HG03045 (cell line): ENCODE measurements around the gene FOXA1.

Experiments
- ATAC-seq: cut with Tn5 transposase; IDR thresholded peaks from one replicate; pipeline ENCODE4 v1.9.1; 2021; ENCODE audit warnings: mild to moderate bottlenecking, moderate library complexity; ENCODE audit not compliant: unreplicated experiment

FOXA1 gene

GRCh38 chr14:37594971-37595808 lies at the start of gene FOXA1, which contains the start of gene TTC6:
Gene FOXA1 (minus strand): TSS chr14:37595249. CDS start chr14:37594972, 277 bp downstream.
Gene TTC6 (plus strand): TSS chr14:37595629. CDS start chr14:37622065, 26,436 bp downstream.
- ATAC-seq = no peak

GRCh38 chr14:37643701-37644100 lies 48.7 kb upstream of the FOXA1 start:
- no peak for ATAC-seq

GRCh38 chr14:37642125-37642524 lies 47.1 kb upstream of the FOXA1 start:
- no peak for ATAC-seq

- no peak for ATAC-seq
Measured at GRCh38 chr14:37641117-37641516, 46.1 kb upstream of the FOXA1 start.

- ATAC-seq = no peak
Measured at GRCh38 chr14:37638599-37638998, 43.5 kb upstream of the FOXA1 start.

GRCh38 chr14:37637341-37637740 lies 42.3 kb upstream of the FOXA1 start:
- no peak for ATAC-seq

- no peak for ATAC-seq
Measured at GRCh38 chr14:37625597-37626595, 30.8 kb upstream of the FOXA1 start.

GRCh38 chr14:37623971-37624370 lies 28.9 kb upstream of the FOXA1 start:
- ATAC-seq = no peak

- ATAC-seq = no peak
Measured at GRCh38 chr14:37623426-37623951, 28.4 kb upstream of the FOXA1 start.

- ATAC-seq = no peak
Measured at GRCh38 chr14:37622231-37622923, 27.3 kb upstream of the FOXA1 start.

- no peak for ATAC-seq
Measured at GRCh38 chr14:37620856-37621255, 25.8 kb upstream of the FOXA1 start.

- no peak for ATAC-seq
Measured at GRCh38 chr14:37618498-37619028, 23.5 kb upstream of the FOXA1 start.

- ATAC-seq = no peak
Measured at GRCh38 chr14:37617864-37618365, 22.9 kb upstream of the FOXA1 start.

GRCh38 chr14:37616853-37617252 lies 21.8 kb upstream of the FOXA1 start:
- ATAC-seq = no peak

- no peak for ATAC-seq
Measured at GRCh38 chr14:37615582-37616289, 20.7 kb upstream of the FOXA1 start.

- ATAC-seq = no peak
Measured at GRCh38 chr14:37610945-37611523, 16.0 kb upstream of the FOXA1 start.

GRCh38 chr14:37608649-37609048 lies 13.6 kb upstream of the FOXA1 start:
- no peak for ATAC-seq

- no peak for ATAC-seq
Measured at GRCh38 chr14:37606678-37607077, 11.6 kb upstream of the FOXA1 start.

- ATAC-seq = no peak
Measured at GRCh38 chr14:37603688-37604251, 8.7 kb upstream of the FOXA1 start.
